ENCODE data around the gene TAPBP.
A peak's percentile ranks its signal among the peaks of the same experiment; 100 is the strongest.
"Not testable (repeated sequence)": the region's sequence is repeated elsewhere in the genome, so short reads cannot be mapped to it uniquely, and the experiment has no call there.

The TAPBP gene

GRCh38 chr6:33272275-33273128 is 41.4 kb downstream of the TAPBP start:
- Histone ChIP-seq H3K9me3 (no peaks in the 10 kb centered on the region), H3K36me3 (replicated peaks) (peaks cover 61% of the 10 kb centered on the region), H3K4me1 (peaks cover 25% of the 10 kb centered on the region), H3K4me3 (peak overlapping the region; percentile 78), H3K27me3 (ENCODE audit: low read depth) (no peaks in the 10 kb centered on the region)
- DNase-seq (ENCODE audit: low spot score in 2 of 2): no peak
- in situ Hi-C loops (cut with MboI; ENCODE audit: low sequenced_read_pairs): no loop called here

- Histone ChIP-seq H3K4me3 (peak within 1 kb of the TSS; percentile 78), H3K4me1 (peaks cover 25% of the 10 kb centered on the region), H3K9me3 (no peaks in the 10 kb centered on the region), H3K27me3 (ENCODE audit: low read depth) (no peaks in the 10 kb centered on the region), H3K36me3 (replicated peaks) (peaks cover 65% of the 10 kb centered on the region)
- peak; percentile 92 to 93 for DNase-seq (ENCODE audit: low spot score in 2 of 2)
- in situ Hi-C loops (cut with MboI; ENCODE audit: low sequenced_read_pairs): no loop called here
Observed at GRCh38 chr6:33271468-33272274, 42.2 kb downstream of the TAPBP start, which contains the start of the genes RPS18 and VPS52. Gene RPS18 (plus strand): TSS chr6:33272075. CDS start chr6:33272120, 45 bp downstream. Gene VPS52 (minus strand): TSS chr6:33271876. CDS start chr6:33271675, 201 bp downstream.

GRCh38 chr6:33271117-33271467 is 42.8 kb downstream of the TAPBP start:
- Histone ChIP-seq H3K4me3 (peak overlapping the region; percentile 78), H3K27me3 (ENCODE audit: low read depth) (no peaks in the 10 kb centered on the region), H3K4me1 (peaks cover 20% of the 10 kb centered on the region), H3K9me3 (no peaks in the 10 kb centered on the region), H3K36me3 (replicated peaks) (peaks cover 65% of the 10 kb centered on the region)
- in situ Hi-C loops (cut with MboI; ENCODE audit: low sequenced_read_pairs): no loop called here
- no peak for DNase-seq (ENCODE audit: low spot score in 2 of 2)

- H3K36me3 ChIP-seq (replicated peaks): peaks cover 43% of the 10 kb centered on the region
- no peaks in the 10 kb centered on the region for H3K9me3 ChIP-seq
- in situ Hi-C loops (cut with MboI; ENCODE audit: low sequenced_read_pairs): no loop called here
- no peaks in the 10 kb centered on the region for H3K4me1 ChIP-seq
- no peak for DNase-seq (ENCODE audit: low spot score in 2 of 2)
- H3K4me3 ChIP-seq: no peak overlapping the region
- H3K27me3 ChIP-seq (ENCODE audit: low read depth): no peaks in the 10 kb centered on the region
Observed at GRCh38 chr6:33264015-33264414, 49.9 kb downstream of the TAPBP start.

GRCh38 chr6:33262490-33262889 is 51.4 kb downstream of the TAPBP start:
- H3K4me3 ChIP-seq; H3K4me1 ChIP-seq; H3K9me3 ChIP-seq; DNase-seq (ENCODE audit: low spot score in 2 of 2); H3K27me3 ChIP-seq (ENCODE audit: low read depth); in situ Hi-C loops (cut with MboI; ENCODE audit: low sequenced_read_pairs): not testable (repeated sequence)
- H3K36me3 ChIP-seq (replicated peaks): peaks cover 35% of the 10 kb centered on the region

- Histone ChIP-seq H3K4me1 (no peaks in the 10 kb centered on the region), H3K27me3 (ENCODE audit: low read depth) (no peaks in the 10 kb centered on the region), H3K36me3 (replicated peaks) (peaks cover 13% of the 10 kb centered on the region), H3K9me3 (no peaks in the 10 kb centered on the region), H3K4me3 (no peak overlapping the region)
- no peak for DNase-seq (ENCODE audit: low spot score in 2 of 2)
- in situ Hi-C loops (cut with MboI; ENCODE audit: low sequenced_read_pairs): no loop called here
Observed at GRCh38 chr6:33259032-33259431, 54.8 kb downstream of the TAPBP start.

GRCh38 chr6:33254591-33254990 is 59.3 kb downstream of the TAPBP start:
- H3K9me3 ChIP-seq: no peaks in the 10 kb centered on the region
- DNase-seq (ENCODE audit: low spot score in 2 of 2): no peak
- peaks cover 5% of the 10 kb centered on the region for H3K4me1 ChIP-seq
- no peaks in the 10 kb centered on the region for H3K27me3 ChIP-seq (ENCODE audit: low read depth)
- H3K36me3 ChIP-seq (replicated peaks): peaks cover 7% of the 10 kb centered on the region
- in situ Hi-C loops (cut with MboI; ENCODE audit: low sequenced_read_pairs): no loop called here
- no peak overlapping the region for H3K4me3 ChIP-seq

GRCh38 chr6:33252759-33253158 is 61.1 kb downstream of the TAPBP start:
- peaks cover 7% of the 10 kb centered on the region for H3K36me3 ChIP-seq (replicated peaks)
- peaks cover 16% of the 10 kb centered on the region for H3K4me1 ChIP-seq
- no peak for DNase-seq (ENCODE audit: low spot score in 2 of 2)
- no peaks in the 10 kb centered on the region for H3K27me3 ChIP-seq (ENCODE audit: low read depth)
- in situ Hi-C loops (cut with MboI; ENCODE audit: low sequenced_read_pairs): no loop called here
- no peak overlapping the region for H3K4me3 ChIP-seq
- no peaks in the 10 kb centered on the region for H3K9me3 ChIP-seq

- Histone ChIP-seq H3K4me1 (peaks cover 16% of the 10 kb centered on the region), H3K4me3 (no peak overlapping the region), H3K36me3 (replicated peaks) (peaks cover 3% of the 10 kb centered on the region; the same call in 1 of the 2 replicates), H3K9me3 (no peaks in the 10 kb centered on the region), H3K27me3 (ENCODE audit: low read depth) (no peaks in the 10 kb centered on the region)
- no peak for DNase-seq (ENCODE audit: low spot score in 2 of 2)
- in situ Hi-C loops (cut with MboI; ENCODE audit: low sequenced_read_pairs): no loop called here
Observed at GRCh38 chr6:33251395-33252012, 62.4 kb downstream of the TAPBP start.

GRCh38 chr6:33250731-33251130 is 63.1 kb downstream of the TAPBP start:
- Histone ChIP-seq H3K4me3 (no peak overlapping the region), H3K27me3 (ENCODE audit: low read depth) (no peaks in the 10 kb centered on the region), H3K36me3 (replicated peaks) (peaks cover 3% of the 10 kb centered on the region; the same call in 1 of the 2 replicates), H3K9me3 (no peaks in the 10 kb centered on the region), H3K4me1 (peaks cover 16% of the 10 kb centered on the region)
- DNase-seq (ENCODE audit: low spot score in 2 of 2): no peak
- in situ Hi-C loops (cut with MboI; ENCODE audit: low sequenced_read_pairs): no loop called here

GRCh38 chr6:33249732-33250630 is 63.9 kb downstream of the TAPBP start:
- Histone ChIP-seq H3K9me3 (no peaks in the 10 kb centered on the region), H3K4me3 (peak overlapping the region; percentile 37), H3K27me3 (ENCODE audit: low read depth) (no peaks in the 10 kb centered on the region), H3K36me3 (replicated peaks) (peaks cover 3% of the 10 kb centered on the region; the same call in 1 of the 2 replicates), H3K4me1 (peaks cover 16% of the 10 kb centered on the region)
- in situ Hi-C loops (cut with MboI; ENCODE audit: low sequenced_read_pairs): loop anchor here (5.0 to 10.0 kb wide), 2 partner anchors 128 to 235 kb away; no protein-coding TSS in a partner anchor
- DNase-seq (ENCODE audit: low spot score in 2 of 2): peak in 1 of 2 experiments; percentile 31
